WTC11 (cell line): Measurements from ENCODE around the gene PIP4K2C. TPM values are rescaled to one million over a fixed set of nuclear protein-coding genes. Genes with fewer than 3 reads are reported as not detected.
"Not testable (repeated sequence)": the region's sequence is repeated elsewhere in the genome, so short reads cannot be mapped to it uniquely, and the experiment has no call there.

Source experiments
- ATAC-seq: fragments of 200-7000 bp; cut with Tn5 transposase; 2 replicates; pipeline ENCODE4 v1.10.0; 2021; ENCODE audit warnings: mild to moderate bottlenecking, moderate library complexity
- CTCF ChIA-PET: fragments of 300-600 bp; sonication (Branson Sonifier 250); formaldehyde crosslinking; loops from one replicate; lab custom pipeline; 2021; ENCODE audit warnings: antibody characterized with exemption; lab: Charles Lee
- POLR2A ChIA-PET: fragments of 350-600 bp; sonication (Branson Sonifier 250); formaldehyde crosslinking; loops from one replicate; lab custom pipeline; 2021; ENCODE audit warnings: antibody characterized with exemption; lab: Charles Lee
- DNase-seq: peaks from one replicate; pipeline ENCODE4 v3.0.0; 2021; ENCODE audit warnings: low spot score
- H3K27ac Mint-ChIP-seq: 2 replicates; pipeline ENCODE4 v1.8.0; 2021; ENCODE audit warnings: mixed read lengths
- H3K27me3 Mint-ChIP-seq: 2 replicates; pipeline ENCODE4 v1.8.0; 2021; ENCODE audit warnings: low read depth, mild to moderate bottlenecking, moderate library complexity, mixed read lengths
- H3K36me3 Mint-ChIP-seq: 2 replicates; pipeline ENCODE4 v1.8.0; 2021; ENCODE audit warnings: mixed read lengths
- H3K4me1 Mint-ChIP-seq: 2 replicates; pipeline ENCODE4 v1.8.0; 2022; ENCODE audit warnings: mixed read lengths
- H3K4me3 Mint-ChIP-seq: 2 replicates; pipeline ENCODE4 v1.8.0; 2021; ENCODE audit warnings: mild to moderate bottlenecking, moderate library complexity, mixed read lengths
- H3K9me3 Mint-ChIP-seq: 2 replicates; pipeline ENCODE4 v1.8.0; 2021; ENCODE audit warnings: mixed read lengths
- FOXJ3 ChIP-seq: sonication (generic); formaldehyde crosslinking; IDR thresholded peaks from 2 replicates; pipeline ENCODE4 v1.9.0; 2021; ENCODE audit warnings: missing genetic modification reagents, mild to moderate bottlenecking, borderline replicate concordance
- FOXP1 ChIP-seq: sonication (generic); formaldehyde crosslinking; IDR thresholded peaks from 2 replicates; pipeline ENCODE4 v1.8.0; 2022; ENCODE audit warnings: missing genetic modification reagents, mild to moderate bottlenecking, moderate library complexity, borderline replicate concordance
- GTF2I ChIP-seq: fragments of 250-450 bp; sonication (Bioruptor Pico); conservative IDR thresholded peaks from 2 replicates; pipeline ENCODE4 v1.4.0; 2021; ENCODE audit warnings: mild to moderate bottlenecking
- NFATC4 ChIP-seq: fragments of 250-450 bp; sonication (Bioruptor Pico); IDR thresholded peaks from 2 replicates; pipeline ENCODE4 v1.9.0; 2021; ENCODE audit warnings: mild to moderate bottlenecking
- NFE2L1 ChIP-seq: sonication (generic); formaldehyde crosslinking; IDR thresholded peaks from 2 replicates; pipeline ENCODE4 v1.8.1; 2023; ENCODE audit warnings: missing genetic modification reagents
- ZNF416 ChIP-seq: fragments of 250-450 bp; sonication (Bioruptor Pico); IDR thresholded peaks from 2 replicates; pipeline ENCODE4 v1.9.0; 2021; ENCODE audit warnings: mild to moderate bottlenecking, inconsistent platforms
- total RNA-seq: library from RNA; stranded (reverse); gene quantifications from 3 replicates; pipeline ENCODE4 v1.2.3, GENCODE V29; 2021
- TF ChIP-seq, protein P1 (sequence below): sonication (generic); formaldehyde crosslinking; IDR thresholded peaks from 2 replicates; pipeline ENCODE4 v1.8.1; 2023; ENCODE audit warnings: mild to moderate bottlenecking, missing genetic modification reagents, moderate library complexity
- TF ChIP-seq, protein P2 (sequence below): sonication (generic); formaldehyde crosslinking; IDR thresholded peaks from 2 replicates; pipeline ENCODE4 v1.8.0; 2023; ENCODE audit warnings: mild to moderate bottlenecking, missing genetic modification reagents
- TF ChIP-seq, protein P3 (sequence below): sonication (generic); formaldehyde crosslinking; IDR thresholded peaks from 2 replicates; pipeline ENCODE4 v1.8.0; 2023; ENCODE audit warnings: missing genetic modification reagents, mild to moderate bottlenecking, borderline replicate concordance
- TF ChIP-seq, protein P4 (sequence below): sonication (generic); formaldehyde crosslinking; IDR thresholded peaks from 2 replicates; pipeline ENCODE4 v1.8.0; 2022; ENCODE audit warnings: missing genetic modification reagents
- TF ChIP-seq, protein P5 (sequence below): sonication (generic); formaldehyde crosslinking; IDR thresholded peaks from 2 replicates; pipeline ENCODE4 v1.8.1; 2022; ENCODE audit warnings: low read depth, missing genetic modification reagents, borderline replicate concordance
- TF ChIP-seq, protein P6 (sequence below): fragments of 250-450 bp; sonication (Bioruptor Pico); IDR thresholded peaks from 2 replicates; pipeline ENCODE4 v1.9.0; 2021; ENCODE audit warnings: mild to moderate bottlenecking

Gene PIP4K2C
- total RNA-seq, 1 experiment from 2014 or later: 25.4 TPM

DNA sequence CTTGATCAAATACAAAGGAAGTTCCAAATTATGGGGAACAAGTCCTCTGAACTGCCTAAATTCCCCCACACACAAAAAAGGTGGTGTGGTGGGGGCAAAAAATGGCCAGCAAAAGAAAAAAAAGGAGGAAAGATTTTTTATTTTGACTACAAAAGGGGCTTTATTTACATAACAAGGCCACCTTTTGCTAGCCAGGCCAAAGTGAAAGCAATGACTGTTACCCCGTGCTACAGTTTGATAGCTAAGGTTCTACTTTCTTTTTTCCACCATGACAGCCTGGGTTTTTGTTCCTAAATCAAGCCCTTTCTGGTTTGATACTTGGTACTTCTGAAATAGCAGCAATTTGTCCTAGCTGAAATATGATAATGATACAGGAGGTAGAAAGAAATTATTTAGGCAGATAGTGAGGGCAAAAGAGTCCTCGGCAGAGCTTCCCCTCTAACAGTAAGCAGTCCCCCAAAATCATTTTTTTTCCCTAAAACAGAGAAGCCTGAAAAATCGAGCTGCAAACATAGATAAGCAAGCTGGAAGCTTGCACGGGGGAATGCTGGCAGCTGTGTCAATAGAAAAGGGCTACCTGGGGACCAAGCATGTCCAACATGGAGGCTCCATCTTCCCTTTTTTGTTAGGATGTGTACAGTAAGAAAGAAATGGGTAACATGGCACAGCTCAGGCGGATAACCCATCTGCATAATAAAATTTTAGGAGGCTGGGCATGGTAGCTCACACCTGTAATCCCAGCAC is 50.9 kb downstream of the PIP4K2C start (continued):
- TF ChIP-seq, protein P1, sequence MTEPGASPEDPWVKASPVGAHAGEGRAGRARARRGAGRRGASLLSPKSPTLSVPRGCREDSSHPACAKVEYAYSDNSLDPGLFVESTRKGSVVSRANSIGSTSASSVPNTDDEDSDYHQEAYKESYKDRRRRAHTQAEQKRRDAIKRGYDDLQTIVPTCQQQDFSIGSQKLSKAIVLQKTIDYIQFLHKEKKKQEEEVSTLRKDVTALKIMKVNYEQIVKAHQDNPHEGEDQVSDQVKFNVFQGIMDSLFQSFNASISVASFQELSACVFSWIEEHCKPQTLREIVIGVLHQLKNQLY: no peak
- TF ChIP-seq, protein P2, sequence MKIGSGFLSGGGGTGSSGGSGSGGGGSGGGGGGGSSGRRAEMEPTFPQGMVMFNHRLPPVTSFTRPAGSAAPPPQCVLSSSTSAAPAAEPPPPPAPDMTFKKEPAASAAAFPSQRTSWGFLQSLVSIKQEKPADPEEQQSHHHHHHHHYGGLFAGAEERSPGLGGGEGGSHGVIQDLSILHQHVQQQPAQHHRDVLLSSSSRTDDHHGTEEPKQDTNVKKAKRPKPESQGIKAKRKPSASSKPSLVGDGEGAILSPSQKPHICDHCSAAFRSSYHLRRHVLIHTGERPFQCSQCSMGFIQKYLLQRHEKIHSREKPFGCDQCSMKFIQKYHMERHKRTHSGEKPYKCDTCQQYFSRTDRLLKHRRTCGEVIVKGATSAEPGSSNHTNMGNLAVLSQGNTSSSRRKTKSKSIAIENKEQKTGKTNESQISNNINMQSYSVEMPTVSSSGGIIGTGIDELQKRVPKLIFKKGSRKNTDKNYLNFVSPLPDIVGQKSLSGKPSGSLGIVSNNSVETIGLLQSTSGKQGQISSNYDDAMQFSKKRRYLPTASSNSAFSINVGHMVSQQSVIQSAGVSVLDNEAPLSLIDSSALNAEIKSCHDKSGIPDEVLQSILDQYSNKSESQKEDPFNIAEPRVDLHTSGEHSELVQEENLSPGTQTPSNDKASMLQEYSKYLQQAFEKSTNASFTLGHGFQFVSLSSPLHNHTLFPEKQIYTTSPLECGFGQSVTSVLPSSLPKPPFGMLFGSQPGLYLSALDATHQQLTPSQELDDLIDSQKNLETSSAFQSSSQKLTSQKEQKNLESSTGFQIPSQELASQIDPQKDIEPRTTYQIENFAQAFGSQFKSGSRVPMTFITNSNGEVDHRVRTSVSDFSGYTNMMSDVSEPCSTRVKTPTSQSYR (CRISPR knock-in tag): no peak
- TF ChIP-seq NFE2L1 (CRISPR knock-in tag): no peak
- no peak for TF ChIP-seq FOXP1 (CRISPR knock-in tag)
- TF ChIP-seq, protein P3, sequence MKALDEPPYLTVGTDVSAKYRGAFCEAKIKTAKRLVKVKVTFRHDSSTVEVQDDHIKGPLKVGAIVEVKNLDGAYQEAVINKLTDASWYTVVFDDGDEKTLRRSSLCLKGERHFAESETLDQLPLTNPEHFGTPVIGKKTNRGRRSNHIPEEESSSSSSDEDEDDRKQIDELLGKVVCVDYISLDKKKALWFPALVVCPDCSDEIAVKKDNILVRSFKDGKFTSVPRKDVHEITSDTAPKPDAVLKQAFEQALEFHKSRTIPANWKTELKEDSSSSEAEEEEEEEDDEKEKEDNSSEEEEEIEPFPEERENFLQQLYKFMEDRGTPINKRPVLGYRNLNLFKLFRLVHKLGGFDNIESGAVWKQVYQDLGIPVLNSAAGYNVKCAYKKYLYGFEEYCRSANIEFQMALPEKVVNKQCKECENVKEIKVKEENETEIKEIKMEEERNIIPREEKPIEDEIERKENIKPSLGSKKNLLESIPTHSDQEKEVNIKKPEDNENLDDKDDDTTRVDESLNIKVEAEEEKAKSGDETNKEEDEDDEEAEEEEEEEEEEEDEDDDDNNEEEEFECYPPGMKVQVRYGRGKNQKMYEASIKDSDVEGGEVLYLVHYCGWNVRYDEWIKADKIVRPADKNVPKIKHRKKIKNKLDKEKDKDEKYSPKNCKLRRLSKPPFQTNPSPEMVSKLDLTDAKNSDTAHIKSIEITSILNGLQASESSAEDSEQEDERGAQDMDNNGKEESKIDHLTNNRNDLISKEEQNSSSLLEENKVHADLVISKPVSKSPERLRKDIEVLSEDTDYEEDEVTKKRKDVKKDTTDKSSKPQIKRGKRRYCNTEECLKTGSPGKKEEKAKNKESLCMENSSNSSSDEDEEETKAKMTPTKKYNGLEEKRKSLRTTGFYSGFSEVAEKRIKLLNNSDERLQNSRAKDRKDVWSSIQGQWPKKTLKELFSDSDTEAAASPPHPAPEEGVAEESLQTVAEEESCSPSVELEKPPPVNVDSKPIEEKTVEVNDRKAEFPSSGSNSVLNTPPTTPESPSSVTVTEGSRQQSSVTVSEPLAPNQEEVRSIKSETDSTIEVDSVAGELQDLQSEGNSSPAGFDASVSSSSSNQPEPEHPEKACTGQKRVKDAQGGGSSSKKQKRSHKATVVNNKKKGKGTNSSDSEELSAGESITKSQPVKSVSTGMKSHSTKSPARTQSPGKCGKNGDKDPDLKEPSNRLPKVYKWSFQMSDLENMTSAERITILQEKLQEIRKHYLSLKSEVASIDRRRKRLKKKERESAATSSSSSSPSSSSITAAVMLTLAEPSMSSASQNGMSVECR (CRISPR knock-in tag): no peak
- TF ChIP-seq GTF2I (CRISPR knock-in tag): no peak
- TF ChIP-seq ZNF416 (CRISPR knock-in tag): no peak
- TF ChIP-seq, protein P4, sequence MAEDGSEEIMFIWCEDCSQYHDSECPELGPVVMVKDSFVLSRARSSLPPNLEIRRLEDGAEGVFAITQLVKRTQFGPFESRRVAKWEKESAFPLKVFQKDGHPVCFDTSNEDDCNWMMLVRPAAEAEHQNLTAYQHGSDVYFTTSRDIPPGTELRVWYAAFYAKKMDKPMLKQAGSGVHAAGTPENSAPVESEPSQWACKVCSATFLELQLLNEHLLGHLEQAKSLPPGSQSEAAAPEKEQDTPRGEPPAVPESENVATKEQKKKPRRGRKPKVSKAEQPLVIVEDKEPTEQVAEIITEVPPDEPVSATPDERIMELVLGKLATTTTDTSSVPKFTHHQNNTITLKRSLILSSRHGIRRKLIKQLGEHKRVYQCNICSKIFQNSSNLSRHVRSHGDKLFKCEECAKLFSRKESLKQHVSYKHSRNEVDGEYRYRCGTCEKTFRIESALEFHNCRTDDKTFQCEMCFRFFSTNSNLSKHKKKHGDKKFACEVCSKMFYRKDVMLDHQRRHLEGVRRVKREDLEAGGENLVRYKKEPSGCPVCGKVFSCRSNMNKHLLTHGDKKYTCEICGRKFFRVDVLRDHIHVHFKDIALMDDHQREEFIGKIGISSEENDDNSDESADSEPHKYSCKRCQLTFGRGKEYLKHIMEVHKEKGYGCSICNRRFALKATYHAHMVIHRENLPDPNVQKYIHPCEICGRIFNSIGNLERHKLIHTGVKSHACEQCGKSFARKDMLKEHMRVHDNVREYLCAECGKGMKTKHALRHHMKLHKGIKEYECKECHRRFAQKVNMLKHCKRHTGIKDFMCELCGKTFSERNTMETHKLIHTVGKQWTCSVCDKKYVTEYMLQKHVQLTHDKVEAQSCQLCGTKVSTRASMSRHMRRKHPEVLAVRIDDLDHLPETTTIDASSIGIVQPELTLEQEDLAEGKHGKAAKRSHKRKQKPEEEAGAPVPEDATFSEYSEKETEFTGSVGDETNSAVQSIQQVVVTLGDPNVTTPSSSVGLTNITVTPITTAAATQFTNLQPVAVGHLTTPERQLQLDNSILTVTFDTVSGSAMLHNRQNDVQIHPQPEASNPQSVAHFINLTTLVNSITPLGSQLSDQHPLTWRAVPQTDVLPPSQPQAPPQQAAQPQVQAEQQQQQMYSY: no peak
- no peak for TF ChIP-seq FOXJ3
- TF ChIP-seq, protein P5, sequence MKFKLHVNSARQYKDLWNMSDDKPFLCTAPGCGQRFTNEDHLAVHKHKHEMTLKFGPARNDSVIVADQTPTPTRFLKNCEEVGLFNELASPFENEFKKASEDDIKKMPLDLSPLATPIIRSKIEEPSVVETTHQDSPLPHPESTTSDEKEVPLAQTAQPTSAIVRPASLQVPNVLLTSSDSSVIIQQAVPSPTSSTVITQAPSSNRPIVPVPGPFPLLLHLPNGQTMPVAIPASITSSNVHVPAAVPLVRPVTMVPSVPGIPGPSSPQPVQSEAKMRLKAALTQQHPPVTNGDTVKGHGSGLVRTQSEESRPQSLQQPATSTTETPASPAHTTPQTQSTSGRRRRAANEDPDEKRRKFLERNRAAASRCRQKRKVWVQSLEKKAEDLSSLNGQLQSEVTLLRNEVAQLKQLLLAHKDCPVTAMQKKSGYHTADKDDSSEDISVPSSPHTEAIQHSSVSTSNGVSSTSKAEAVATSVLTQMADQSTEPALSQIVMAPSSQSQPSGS (CRISPR knock-in tag): no peak
- TF ChIP-seq, protein P6, sequence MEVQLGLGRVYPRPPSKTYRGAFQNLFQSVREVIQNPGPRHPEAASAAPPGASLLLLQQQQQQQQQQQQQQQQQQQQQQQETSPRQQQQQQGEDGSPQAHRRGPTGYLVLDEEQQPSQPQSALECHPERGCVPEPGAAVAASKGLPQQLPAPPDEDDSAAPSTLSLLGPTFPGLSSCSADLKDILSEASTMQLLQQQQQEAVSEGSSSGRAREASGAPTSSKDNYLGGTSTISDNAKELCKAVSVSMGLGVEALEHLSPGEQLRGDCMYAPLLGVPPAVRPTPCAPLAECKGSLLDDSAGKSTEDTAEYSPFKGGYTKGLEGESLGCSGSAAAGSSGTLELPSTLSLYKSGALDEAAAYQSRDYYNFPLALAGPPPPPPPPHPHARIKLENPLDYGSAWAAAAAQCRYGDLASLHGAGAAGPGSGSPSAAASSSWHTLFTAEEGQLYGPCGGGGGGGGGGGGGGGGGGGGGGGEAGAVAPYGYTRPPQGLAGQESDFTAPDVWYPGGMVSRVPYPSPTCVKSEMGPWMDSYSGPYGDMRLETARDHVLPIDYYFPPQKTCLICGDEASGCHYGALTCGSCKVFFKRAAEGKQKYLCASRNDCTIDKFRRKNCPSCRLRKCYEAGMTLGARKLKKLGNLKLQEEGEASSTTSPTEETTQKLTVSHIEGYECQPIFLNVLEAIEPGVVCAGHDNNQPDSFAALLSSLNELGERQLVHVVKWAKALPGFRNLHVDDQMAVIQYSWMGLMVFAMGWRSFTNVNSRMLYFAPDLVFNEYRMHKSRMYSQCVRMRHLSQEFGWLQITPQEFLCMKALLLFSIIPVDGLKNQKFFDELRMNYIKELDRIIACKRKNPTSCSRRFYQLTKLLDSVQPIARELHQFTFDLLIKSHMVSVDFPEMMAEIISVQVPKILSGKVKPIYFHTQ (CRISPR knock-in tag): no peak
- no peak for TF ChIP-seq NFATC4 (CRISPR knock-in tag)

DNA sequence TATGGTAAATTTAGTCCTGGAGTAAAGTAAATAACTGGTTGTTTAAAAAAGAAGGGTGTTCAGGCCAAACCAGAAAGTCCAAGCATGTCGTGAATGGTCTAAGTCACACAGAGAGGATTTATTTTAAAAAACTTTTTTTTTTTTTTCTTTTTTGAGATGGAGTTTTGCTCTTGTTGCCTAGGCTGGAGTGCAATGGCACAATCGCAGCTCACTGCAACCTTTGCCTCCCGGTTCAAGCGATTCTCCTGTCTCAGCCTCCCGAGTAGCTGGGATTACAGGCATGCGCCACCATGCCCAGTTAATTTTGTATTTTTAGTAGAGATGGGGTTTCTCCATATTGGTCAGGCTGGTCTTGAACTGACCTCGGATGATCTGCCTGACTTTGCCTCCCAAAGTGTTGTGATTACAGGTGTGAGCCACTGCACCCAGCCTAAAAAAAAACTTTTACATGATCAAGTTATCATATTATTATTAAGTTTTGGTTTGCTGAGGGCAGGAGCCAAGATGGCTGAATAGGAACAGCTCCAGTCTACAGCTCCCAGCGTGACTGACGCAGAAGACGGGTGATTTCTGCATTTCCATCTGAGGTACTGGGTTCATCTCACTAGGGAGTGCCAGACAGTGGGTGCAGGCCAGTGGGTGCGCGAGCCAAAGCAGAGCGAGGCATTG is 55.1 kb downstream of the PIP4K2C start:
- DNase-seq, POLR2A ChIA-PET, CTCF ChIA-PET, ATAC-seq, H3K4me3 Mint-ChIP-seq, H3K27ac Mint-ChIP-seq: not testable (repeated sequence)
- Mint-ChIP-seq H3K9me3 (peaks cover 31% of the 10 kb centered on the region), H3K36me3 (peaks cover 23% of the 10 kb centered on the region), H3K4me1 (peaks cover 10% of the 10 kb centered on the region), H3K27me3 (peaks cover 12% of the 10 kb centered on the region)

DNA sequence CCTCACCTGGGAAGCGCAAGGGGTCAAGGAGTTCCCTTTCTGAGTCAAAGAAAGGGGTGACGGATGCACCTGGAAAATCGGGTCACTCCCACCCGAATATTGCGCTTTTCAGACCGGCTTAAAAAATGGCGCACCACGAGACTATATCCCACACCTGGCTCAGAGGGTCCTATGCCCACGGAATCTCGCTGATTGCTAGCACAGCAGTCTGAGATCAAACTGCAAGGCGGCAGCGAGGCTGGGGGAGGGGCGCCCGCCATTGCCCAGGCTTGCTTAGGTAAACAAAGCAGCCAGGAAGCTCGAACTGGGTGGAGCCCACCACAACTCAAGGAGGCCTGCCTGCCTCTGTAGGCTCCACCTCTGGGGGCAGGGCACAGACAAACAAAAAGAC is 55.7 kb downstream of the PIP4K2C start:
- POLR2A ChIA-PET, CTCF ChIA-PET, DNase-seq, ATAC-seq, H3K27ac Mint-ChIP-seq, H3K27me3 Mint-ChIP-seq, H3K4me3 Mint-ChIP-seq, H3K4me1 Mint-ChIP-seq: not testable (repeated sequence)
- peaks cover 26% of the 10 kb centered on the region for H3K9me3 Mint-ChIP-seq
- peaks cover 23% of the 10 kb centered on the region for H3K36me3 Mint-ChIP-seq
